ENCODE results near the gene PIK3CD. TPM values are rescaled to one million over a fixed set of nuclear protein-coding genes. Genes with fewer than 3 reads are reported as not detected.

The PIK3CD gene
- total RNA-seq, 1 experiment from 2014 or later = 0.77 TPM

DNA sequence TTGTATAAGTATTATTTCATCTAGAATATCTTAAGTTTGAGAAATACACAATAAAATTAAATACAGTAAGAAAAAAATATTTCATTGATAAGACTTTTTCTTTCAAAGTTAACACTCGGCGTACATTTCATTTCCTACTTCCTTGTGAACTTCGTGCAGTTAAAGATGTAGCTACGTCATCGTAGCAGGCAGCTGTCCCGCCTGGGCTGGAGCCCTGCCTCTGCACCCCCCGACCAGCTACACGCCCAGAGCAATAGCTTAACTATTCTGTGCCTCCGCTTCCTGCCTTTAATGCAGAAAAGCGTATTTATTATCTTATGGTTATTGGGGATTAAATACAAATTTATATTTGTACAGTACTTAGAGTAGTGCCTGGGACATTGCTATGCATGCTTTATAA is 118.8 kb downstream of the PIK3CD start:
- TF ChIP-seq, protein P1, sequence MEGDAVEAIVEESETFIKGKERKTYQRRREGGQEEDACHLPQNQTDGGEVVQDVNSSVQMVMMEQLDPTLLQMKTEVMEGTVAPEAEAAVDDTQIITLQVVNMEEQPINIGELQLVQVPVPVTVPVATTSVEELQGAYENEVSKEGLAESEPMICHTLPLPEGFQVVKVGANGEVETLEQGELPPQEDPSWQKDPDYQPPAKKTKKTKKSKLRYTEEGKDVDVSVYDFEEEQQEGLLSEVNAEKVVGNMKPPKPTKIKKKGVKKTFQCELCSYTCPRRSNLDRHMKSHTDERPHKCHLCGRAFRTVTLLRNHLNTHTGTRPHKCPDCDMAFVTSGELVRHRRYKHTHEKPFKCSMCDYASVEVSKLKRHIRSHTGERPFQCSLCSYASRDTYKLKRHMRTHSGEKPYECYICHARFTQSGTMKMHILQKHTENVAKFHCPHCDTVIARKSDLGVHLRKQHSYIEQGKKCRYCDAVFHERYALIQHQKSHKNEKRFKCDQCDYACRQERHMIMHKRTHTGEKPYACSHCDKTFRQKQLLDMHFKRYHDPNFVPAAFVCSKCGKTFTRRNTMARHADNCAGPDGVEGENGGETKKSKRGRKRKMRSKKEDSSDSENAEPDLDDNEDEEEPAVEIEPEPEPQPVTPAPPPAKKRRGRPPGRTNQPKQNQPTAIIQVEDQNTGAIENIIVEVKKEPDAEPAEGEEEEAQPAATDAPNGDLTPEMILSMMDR (IDR thresholded peaks at IDR 0.05; ENCODE audit: insufficient read depth in 1 of 2, low read depth in 1 of 2, low read length in 1 of 2, severe bottlenecking in 1 of 2, unreplicated experiment in 1 of 2) = no peak
- POLR2A ChIA-PET = no interaction called here
- Histone ChIP-seq H3K27me3 (replicated peaks; ENCODE audit: control insufficient read depth, insufficient read depth, low read length) (no peaks in the 10 kb centered on the region), H3K9me3 (no peaks in the 10 kb centered on the region), H3K36me3 (ENCODE audit: control insufficient read depth, insufficient read depth, low read length) (no peaks in the 10 kb centered on the region), H3K4me3 (ENCODE audit: low read depth, low read length) (no peak overlapping the region), H3K4me1 (no peaks in the 10 kb centered on the region)
- Mint-ChIP-seq H3K27ac (ENCODE audit: unreplicated experiment) (no peak overlapping the region), H3K4me1 (ENCODE audit: low read depth, unreplicated experiment) (no peaks in the 10 kb centered on the region), H3K36me3 (ENCODE audit: insufficient read depth, unreplicated experiment) (peaks cover 25% of the 10 kb centered on the region), H3K9me3 (ENCODE audit: unreplicated experiment) (no peaks in the 10 kb centered on the region), H3K27me3 (ENCODE audit: insufficient read depth, unreplicated experiment) (no peaks in the 10 kb centered on the region), H3K4me3 (ENCODE audit: unreplicated experiment) (no peak overlapping the region)
- intact Hi-C loops (cut with micrococcal nuclease; ENCODE audit: unreplicated experiment) = no loop called here
- DNase-seq = no peak
- CTCF ChIA-PET = no interaction called here
- no TSS peak for BruUV-seq (replicated peaks)

DNA sequence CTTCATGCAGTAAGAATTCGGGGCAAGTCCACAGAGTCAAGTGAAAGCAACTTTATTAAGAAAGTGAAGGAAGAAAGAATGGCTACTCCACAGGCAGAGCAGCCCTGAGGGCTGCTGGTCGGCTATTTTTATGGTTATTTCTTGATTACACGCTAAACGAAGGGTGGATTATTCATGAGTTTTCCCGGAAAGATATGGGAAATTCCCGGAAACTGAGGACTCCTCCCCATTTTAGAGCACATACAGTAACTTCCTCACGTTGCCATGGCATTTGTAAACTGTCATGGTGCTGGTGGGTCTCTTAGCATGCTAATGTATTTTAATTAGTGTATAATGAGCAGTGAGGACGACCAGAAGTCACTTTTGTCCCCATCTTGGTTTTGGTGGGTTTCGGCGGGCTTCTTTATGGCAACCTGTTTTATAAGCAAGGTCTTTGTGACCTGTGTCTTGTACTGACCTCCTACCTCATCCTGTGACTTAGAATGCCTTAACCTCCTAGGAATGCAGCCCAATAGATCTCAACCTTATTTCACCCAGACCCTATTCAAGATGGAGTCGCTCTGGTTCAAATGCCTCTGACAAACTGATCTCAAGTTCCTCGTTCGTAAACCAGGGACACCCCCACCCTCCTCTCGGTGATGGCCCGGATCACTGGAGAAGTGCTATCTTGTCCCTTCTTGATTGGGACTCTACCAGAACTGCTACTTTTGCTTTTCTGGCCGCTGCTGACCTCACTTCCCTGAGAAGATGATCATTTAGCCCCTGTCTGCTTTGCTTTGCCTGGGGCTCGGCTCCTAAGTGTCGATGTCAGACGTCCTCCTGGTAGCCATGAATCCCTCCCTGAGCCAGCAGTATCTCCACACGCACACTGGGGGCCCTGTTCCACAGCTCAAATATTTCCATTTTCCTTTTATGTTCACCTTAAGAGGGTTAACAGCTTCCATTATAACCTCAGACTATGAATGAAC is 123.5 kb downstream of the PIK3CD start:
- Histone ChIP-seq H3K4me1 (no peaks in the 10 kb centered on the region), H3K4me3 (ENCODE audit: low read depth, low read length) (no peak overlapping the region), H3K9me3 (no peaks in the 10 kb centered on the region), H3K36me3 (ENCODE audit: control insufficient read depth, insufficient read depth, low read length) (no peaks in the 10 kb centered on the region), H3K27me3 (replicated peaks; ENCODE audit: control insufficient read depth, insufficient read depth, low read length) (no peaks in the 10 kb centered on the region)
- Mint-ChIP-seq H3K27me3 (ENCODE audit: insufficient read depth, unreplicated experiment) (no peaks in the 10 kb centered on the region), H3K4me1 (ENCODE audit: low read depth, unreplicated experiment) (no peaks in the 10 kb centered on the region), H3K36me3 (ENCODE audit: insufficient read depth, unreplicated experiment) (peaks cover 29% of the 10 kb centered on the region), H3K9me3 (ENCODE audit: unreplicated experiment) (no peaks in the 10 kb centered on the region), H3K4me3 (ENCODE audit: unreplicated experiment) (no peak overlapping the region), H3K27ac (ENCODE audit: unreplicated experiment) (no peak overlapping the region)
- no peak for DNase-seq
- TF ChIP-seq, protein P1 (IDR thresholded peaks at IDR 0.05; ENCODE audit: insufficient read depth in 1 of 2, low read depth in 1 of 2, low read length in 1 of 2, severe bottlenecking in 1 of 2, unreplicated experiment in 1 of 2) = no peak
- intact Hi-C loops (cut with micrococcal nuclease; ENCODE audit: unreplicated experiment) = no loop called here
- CTCF ChIA-PET = no interaction called here
- POLR2A ChIA-PET = no interaction called here
- BruUV-seq (replicated peaks) = no TSS peak

DNA sequence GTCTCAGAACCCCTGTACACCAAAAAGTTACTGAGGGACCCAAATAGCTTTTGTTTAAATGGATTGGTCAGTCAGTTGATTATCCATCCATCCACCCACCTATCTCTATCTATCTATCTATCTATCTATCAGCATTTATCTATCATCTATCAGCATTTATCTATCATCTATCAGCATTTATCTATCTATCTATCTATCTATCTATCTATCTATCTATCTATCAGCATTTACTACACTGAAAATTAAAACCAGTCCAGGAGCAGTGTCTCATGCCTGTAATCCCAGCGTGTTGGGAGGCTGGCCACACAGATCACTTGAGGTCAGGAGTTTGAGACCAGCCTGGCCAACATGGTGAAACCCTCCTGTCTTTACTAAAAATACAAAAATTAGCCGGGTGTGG is 125.2 kb downstream of the PIK3CD start:
- no peak overlapping the region for H3K27ac Mint-ChIP-seq (ENCODE audit: unreplicated experiment)
- Histone ChIP-seq H3K9me3 (no peaks in the 10 kb centered on the region), H3K27me3 (replicated peaks; ENCODE audit: control insufficient read depth, insufficient read depth, low read length) (no peaks in the 10 kb centered on the region), H3K36me3 (ENCODE audit: control insufficient read depth, insufficient read depth, low read length) (no peaks in the 10 kb centered on the region), H3K4me1 (no peaks in the 10 kb centered on the region), H3K4me3 (ENCODE audit: low read depth, low read length) (no peak overlapping the region)
- ChIA-PET CTCF (no interaction called here), POLR2A (no interaction called here)
- peaks cover 24% of the 10 kb centered on the region for H3K36me3 Mint-ChIP-seq (ENCODE audit: insufficient read depth, unreplicated experiment)
- no TSS peak for BruUV-seq (replicated peaks)
- no peaks in the 10 kb centered on the region for H3K4me1 Mint-ChIP-seq (ENCODE audit: low read depth, unreplicated experiment)
- no peaks in the 10 kb centered on the region for H3K9me3 Mint-ChIP-seq (ENCODE audit: unreplicated experiment)
- H3K27me3 Mint-ChIP-seq (ENCODE audit: insufficient read depth, unreplicated experiment) = no peaks in the 10 kb centered on the region
- TF ChIP-seq, protein P1 (IDR thresholded peaks at IDR 0.05; ENCODE audit: insufficient read depth in 1 of 2, low read depth in 1 of 2, low read length in 1 of 2, severe bottlenecking in 1 of 2, unreplicated experiment in 1 of 2) = no peak
- intact Hi-C loops (cut with micrococcal nuclease; ENCODE audit: unreplicated experiment) = no loop called here
- no peak overlapping the region for H3K4me3 Mint-ChIP-seq (ENCODE audit: unreplicated experiment)
- no peak for DNase-seq

Other genes starting within 250 kb of the PIK3CD start
- 9.9 and 11.2 TPM in 2 replicates for gene SLC25A33, start 112.3 kb upstream of the PIK3CD start, total RNA-seq (2022)
- 27.2 and 28.2 TPM in 2 replicates for gene TMEM201, start 62.8 kb upstream of the PIK3CD start, total RNA-seq (2022)
- gene CLSTN1, start 172.2 kb downstream of the PIK3CD start, total RNA-seq (2022) = 89.2 and 102 TPM in 2 replicates